IMR-90 (cell line): ENCODE results near the gene TMX3.

Experiments
- BHLHE40 ChIP-seq: fragments of 150-350 bp; IDR thresholded peaks from 2 replicates; pipeline ENCODE4 v1.6.1; 2016; ENCODE audit warnings: mild to moderate bottlenecking, low read depth, low read length
- CEBPB ChIP-seq: IDR thresholded peaks from 2 replicates; pipeline ENCODE4 v1.6.1; 2012; ENCODE audit warnings: low read depth, low read length, improper control_type of control experiment
- FOS ChIP-seq: fragments of 150-350 bp; IDR thresholded peaks from 2 replicates; pipeline ENCODE4 v1.6.1; 2016; ENCODE audit warnings: low read depth, low read length
- MAFK ChIP-seq: IDR thresholded peaks from 2 replicates; pipeline ENCODE4 v1.6.1; 2012; ENCODE audit warnings: low read depth, low read length, improper control_type of control experiment
- MAZ ChIP-seq: IDR thresholded peaks from 2 replicates; pipeline ENCODE4 v1.6.1; 2012; ENCODE audit warnings: low read depth, mild to moderate bottlenecking, low read length, improper control_type of control experiment, moderate library complexity, borderline replicate concordance
- NFE2L2 ChIP-seq: fragments of 150-350 bp; IDR thresholded peaks from 2 replicates; pipeline ENCODE4 v1.6.1; 2016; ENCODE audit warnings: low read depth, mild to moderate bottlenecking, low read length
- POLR2A ChIP-seq: IDR thresholded peaks from 2 replicates; pipeline ENCODE4 v1.6.1; 2012; ENCODE audit warnings: mild to moderate bottlenecking, low read depth, low read length
- RAD21 ChIP-seq: IDR thresholded peaks from 2 replicates; pipeline ENCODE4 v1.6.1; 2012; ENCODE audit warnings: low read length, improper control_type of control experiment
- RFX5 ChIP-seq: IDR thresholded peaks from 2 replicates; pipeline ENCODE4 v1.8.0; 2012; ENCODE audit warnings: low read depth, mild to moderate bottlenecking, low read length, moderate library complexity
- SMC3 ChIP-seq: fragments of 150-350 bp; IDR thresholded peaks from 2 replicates; pipeline ENCODE4 v1.6.1; 2016; ENCODE audit warnings: low read depth, mild to moderate bottlenecking, antibody characterized with exemption, low read length, moderate library complexity
- TF ChIP-seq, protein P1 (sequence below): conservative IDR thresholded peaks from 2 replicates; pipeline ENCODE4 v1.5.1; 2012; ENCODE audit warnings: mild to moderate bottlenecking, low read depth, low read length, improper control_type of control experiment
- TF ChIP-seq, protein P2 (sequence below): fragments of 150-350 bp; IDR thresholded peaks from 2 replicates; pipeline ENCODE4 v1.6.1; 2017; ENCODE audit warnings: mild to moderate bottlenecking, antibody characterized with exemption, low read length, low read depth
- TF ChIP-seq, protein P3 (sequence below): fragments of 150-350 bp; IDR thresholded peaks from 2 replicates; pipeline ENCODE4 v1.6.1; 2016; ENCODE audit warnings: low read depth, mild to moderate bottlenecking, low read length, moderate library complexity, borderline replicate concordance

DNA sequence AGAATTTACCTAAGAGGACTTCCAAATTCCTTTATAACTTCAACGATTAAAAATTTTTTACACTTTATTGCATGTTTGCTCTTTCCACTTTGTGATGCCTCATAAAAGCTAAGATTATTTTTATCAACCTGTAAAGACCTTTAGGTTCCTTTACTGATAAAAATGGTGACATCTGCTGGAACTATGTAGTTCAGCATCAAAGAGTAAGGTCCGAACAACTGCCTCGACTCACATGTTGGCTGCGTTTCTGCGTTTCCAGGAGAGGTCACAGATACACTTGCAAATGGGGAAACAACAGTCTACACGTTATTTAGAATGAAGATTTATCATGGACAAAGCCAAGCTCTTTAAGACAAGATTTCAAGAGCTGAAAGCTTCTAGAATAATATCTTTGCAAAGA lies 18.8 kb upstream of the TMX3 start:
- TF ChIP-seq, protein P1, sequence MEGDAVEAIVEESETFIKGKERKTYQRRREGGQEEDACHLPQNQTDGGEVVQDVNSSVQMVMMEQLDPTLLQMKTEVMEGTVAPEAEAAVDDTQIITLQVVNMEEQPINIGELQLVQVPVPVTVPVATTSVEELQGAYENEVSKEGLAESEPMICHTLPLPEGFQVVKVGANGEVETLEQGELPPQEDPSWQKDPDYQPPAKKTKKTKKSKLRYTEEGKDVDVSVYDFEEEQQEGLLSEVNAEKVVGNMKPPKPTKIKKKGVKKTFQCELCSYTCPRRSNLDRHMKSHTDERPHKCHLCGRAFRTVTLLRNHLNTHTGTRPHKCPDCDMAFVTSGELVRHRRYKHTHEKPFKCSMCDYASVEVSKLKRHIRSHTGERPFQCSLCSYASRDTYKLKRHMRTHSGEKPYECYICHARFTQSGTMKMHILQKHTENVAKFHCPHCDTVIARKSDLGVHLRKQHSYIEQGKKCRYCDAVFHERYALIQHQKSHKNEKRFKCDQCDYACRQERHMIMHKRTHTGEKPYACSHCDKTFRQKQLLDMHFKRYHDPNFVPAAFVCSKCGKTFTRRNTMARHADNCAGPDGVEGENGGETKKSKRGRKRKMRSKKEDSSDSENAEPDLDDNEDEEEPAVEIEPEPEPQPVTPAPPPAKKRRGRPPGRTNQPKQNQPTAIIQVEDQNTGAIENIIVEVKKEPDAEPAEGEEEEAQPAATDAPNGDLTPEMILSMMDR, result no peak
- TF ChIP-seq, protein P2, sequence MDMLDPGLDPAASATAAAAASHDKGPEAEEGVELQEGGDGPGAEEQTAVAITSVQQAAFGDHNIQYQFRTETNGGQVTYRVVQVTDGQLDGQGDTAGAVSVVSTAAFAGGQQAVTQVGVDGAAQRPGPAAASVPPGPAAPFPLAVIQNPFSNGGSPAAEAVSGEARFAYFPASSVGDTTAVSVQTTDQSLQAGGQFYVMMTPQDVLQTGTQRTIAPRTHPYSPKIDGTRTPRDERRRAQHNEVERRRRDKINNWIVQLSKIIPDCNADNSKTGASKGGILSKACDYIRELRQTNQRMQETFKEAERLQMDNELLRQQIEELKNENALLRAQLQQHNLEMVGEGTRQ, result no peak
- TF ChIP-seq BHLHE40, result no peak
- no peak for TF ChIP-seq RFX5
- TF ChIP-seq POLR2A, result no peak
- no peak for TF ChIP-seq SMC3
- no peak for TF ChIP-seq FOS
- no peak for TF ChIP-seq RAD21
- TF ChIP-seq CEBPB, result no peak
- TF ChIP-seq MAZ, result no peak
- no peak for TF ChIP-seq NFE2L2
- TF ChIP-seq MAFK, result no peak
- TF ChIP-seq, protein P3, sequence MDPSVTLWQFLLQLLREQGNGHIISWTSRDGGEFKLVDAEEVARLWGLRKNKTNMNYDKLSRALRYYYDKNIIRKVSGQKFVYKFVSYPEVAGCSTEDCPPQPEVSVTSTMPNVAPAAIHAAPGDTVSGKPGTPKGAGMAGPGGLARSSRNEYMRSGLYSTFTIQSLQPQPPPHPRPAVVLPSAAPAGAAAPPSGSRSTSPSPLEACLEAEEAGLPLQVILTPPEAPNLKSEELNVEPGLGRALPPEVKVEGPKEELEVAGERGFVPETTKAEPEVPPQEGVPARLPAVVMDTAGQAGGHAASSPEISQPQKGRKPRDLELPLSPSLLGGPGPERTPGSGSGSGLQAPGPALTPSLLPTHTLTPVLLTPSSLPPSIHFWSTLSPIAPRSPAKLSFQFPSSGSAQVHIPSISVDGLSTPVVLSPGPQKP, result no peak
